ENCODE measurements around the gene OR2B2.

DNA sequence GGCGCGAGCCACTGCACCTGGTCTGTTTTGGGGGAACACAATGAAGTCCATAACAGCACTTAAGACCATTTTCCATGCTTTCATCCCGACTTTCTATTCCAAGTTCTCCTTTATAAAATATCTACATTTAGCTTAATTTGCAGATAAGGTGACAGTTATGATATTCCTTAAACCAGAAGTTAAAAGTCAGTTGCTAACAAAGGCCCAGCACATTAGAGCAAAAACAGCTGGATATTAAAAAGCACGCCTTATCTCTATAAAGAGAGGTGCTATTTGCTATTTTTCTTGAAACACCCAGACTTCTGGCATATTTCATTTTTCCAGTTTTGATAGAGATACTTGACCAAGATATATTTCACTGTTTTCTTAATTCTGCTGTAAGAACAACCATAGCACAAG, 15.8 kb downstream of the OR2B2 start:
- TF ChIP-seq, protein P1, sequence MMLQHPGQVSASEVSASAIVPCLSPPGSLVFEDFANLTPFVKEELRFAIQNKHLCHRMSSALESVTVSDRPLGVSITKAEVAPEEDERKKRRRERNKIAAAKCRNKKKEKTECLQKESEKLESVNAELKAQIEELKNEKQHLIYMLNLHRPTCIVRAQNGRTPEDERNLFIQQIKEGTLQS (CRISPR knock-in tag; conservative IDR thresholded peaks at IDR 0.05), result no peak
- TF ChIP-seq CDX4 (CRISPR knock-in tag; IDR thresholded peaks at IDR 0.05; ENCODE audit: borderline replicate concordance) (no peak), CTCF (IDR thresholded peaks at IDR 0.05) (no peak), MLX (CRISPR knock-in tag; IDR thresholded peaks at IDR 0.05) (no peak), JUN (CRISPR knock-in tag; IDR thresholded peaks at IDR 0.05) (no peak), ETV6 (CRISPR knock-in tag; IDR thresholded peaks at IDR 0.05) (no peak), ZNF317 (CRISPR knock-in tag; IDR thresholded peaks at IDR 0.05; ENCODE audit: borderline replicate concordance, low read depth) (no peak), ESRRA (CRISPR knock-in tag; IDR thresholded peaks at IDR 0.05; ENCODE audit: borderline replicate concordance) (no peak), ZNF232 (CRISPR knock-in tag; IDR thresholded peaks at IDR 0.05) (no peak), SP1 (CRISPR knock-in tag; conservative IDR thresholded peaks at IDR 0.05) (no peak)

All from WTC11 (cell line).